WTC11 (cell line): ENCODE results near the gene RPS16.

Source experiments
- CTCF ChIP-seq: fragments of 200-600 bp; IDR thresholded peaks from 2 replicates; pipeline ENCODE4 v1.8.0; 2022; ENCODE audit warnings: antibody characterized with exemption
- GABPB1 ChIP-seq: sonication (generic); formaldehyde crosslinking; IDR thresholded peaks from 2 replicates; pipeline ENCODE4 v1.8.1; 2023; ENCODE audit warnings: mild to moderate bottlenecking, missing genetic modification reagents
- JUN ChIP-seq: sonication (generic); formaldehyde crosslinking; IDR thresholded peaks from 2 replicates; pipeline ENCODE4 v1.8.0; 2023; ENCODE audit warnings: mild to moderate bottlenecking, missing genetic modification reagents
- MAX ChIP-seq: sonication (generic); formaldehyde crosslinking; IDR thresholded peaks from 2 replicates; pipeline ENCODE4 v1.8.0; 2022; ENCODE audit warnings: mild to moderate bottlenecking, missing genetic modification reagents
- SMAD3 ChIP-seq: sonication (generic); formaldehyde crosslinking; IDR thresholded peaks from 2 replicates; pipeline ENCODE4 v1.8.0; 2022; ENCODE audit warnings: missing genetic modification reagents, mild to moderate bottlenecking, borderline replicate concordance
- USF2 ChIP-seq: sonication (generic); formaldehyde crosslinking; IDR thresholded peaks from 2 replicates; pipeline ENCODE4 v1.8.1; 2023; ENCODE audit warnings: mild to moderate bottlenecking, missing genetic modification reagents, moderate library complexity
- ZNF121 ChIP-seq: sonication (generic); formaldehyde crosslinking; IDR thresholded peaks from 2 replicates; pipeline ENCODE4 v1.8.0; 2023; ENCODE audit warnings: missing genetic modification reagents

GRCh38 chr19:39401549-39402345 is 34.0 kb downstream of the RPS16 start:
- peak; percentile 52; the same call in 1 of the 2 replicates for TF ChIP-seq GABPB1
- no peak for TF ChIP-seq CTCF
- no peak for TF ChIP-seq USF2 (CRISPR knock-in tag)
- peak; percentile 100 for TF ChIP-seq ZNF121 (CRISPR knock-in tag)
- 0 out of 2 replicates have a peak, but pooled peaks have one; percentile 28 for TF ChIP-seq MAX (CRISPR knock-in tag)
- TF ChIP-seq JUN (CRISPR knock-in tag), result no peak
- no peak for TF ChIP-seq SMAD3
